Measurements from ENCODE around the gene SMYD3. TPM values are rescaled to one million over a fixed set of nuclear protein-coding genes. Genes with fewer than 3 reads are reported as not detected.

The SMYD3 gene
- total RNA-seq, 1 donor from 2014 or later: 35.4 TPM

- Mint-ChIP-seq H3K27me3 (ENCODE audit: unreplicated experiment) (peaks cover 3% of the 10 kb centered on the region), H3K27ac (ENCODE audit: unreplicated experiment) (no peak overlapping the region), H3K4me3 (ENCODE audit: unreplicated experiment) (no peak overlapping the region), H3K36me3 (ENCODE audit: low read depth, unreplicated experiment) (peaks cover 2% of the 10 kb centered on the region), H3K4me1 (ENCODE audit: unreplicated experiment) (peaks cover 2% of the 10 kb centered on the region), H3K9me3 (ENCODE audit: unreplicated experiment) (no peaks in the 10 kb centered on the region)
- TF ChIP-seq CTCF (IDR thresholded peaks at IDR 0.05; ENCODE audit: unreplicated experiment): no peak
- no peak for DNase-seq (ENCODE audit: low spot score)
Observed at GRCh38 chr1:245879091-245879490, 628.0 kb downstream of the SMYD3 start.

GRCh38 chr1:245878585-245878984 is 628.5 kb downstream of the SMYD3 start:
- no peaks in the 10 kb centered on the region for H3K9me3 Mint-ChIP-seq (ENCODE audit: unreplicated experiment)
- TF ChIP-seq CTCF (IDR thresholded peaks at IDR 0.05; ENCODE audit: unreplicated experiment): no peak
- DNase-seq (ENCODE audit: low spot score): no peak
- peaks cover 2% of the 10 kb centered on the region for H3K4me1 Mint-ChIP-seq (ENCODE audit: unreplicated experiment)
- H3K36me3 Mint-ChIP-seq (ENCODE audit: low read depth, unreplicated experiment): no peaks in the 10 kb centered on the region
- H3K4me3 Mint-ChIP-seq (ENCODE audit: unreplicated experiment): no peak overlapping the region
- no peak overlapping the region for H3K27ac Mint-ChIP-seq (ENCODE audit: unreplicated experiment)
- H3K27me3 Mint-ChIP-seq (ENCODE audit: unreplicated experiment): peaks cover 3% of the 10 kb centered on the region

- Mint-ChIP-seq H3K27me3 (ENCODE audit: unreplicated experiment) (peaks cover 3% of the 10 kb centered on the region), H3K4me3 (ENCODE audit: unreplicated experiment) (no peak overlapping the region), H3K9me3 (ENCODE audit: unreplicated experiment) (no peaks in the 10 kb centered on the region), H3K36me3 (ENCODE audit: low read depth, unreplicated experiment) (no peaks in the 10 kb centered on the region), H3K27ac (ENCODE audit: unreplicated experiment) (no peak overlapping the region), H3K4me1 (ENCODE audit: unreplicated experiment) (peaks cover 2% of the 10 kb centered on the region)
- no peak for DNase-seq (ENCODE audit: low spot score)
- no peak for TF ChIP-seq CTCF (IDR thresholded peaks at IDR 0.05; ENCODE audit: unreplicated experiment)
Observed at GRCh38 chr1:245877976-245878375, 629.1 kb downstream of the SMYD3 start.

GRCh38 chr1:245876586-245876985 is 630.5 kb downstream of the SMYD3 start:
- no peaks in the 10 kb centered on the region for H3K36me3 Mint-ChIP-seq (ENCODE audit: low read depth, unreplicated experiment)
- H3K27me3 Mint-ChIP-seq (ENCODE audit: unreplicated experiment): peaks cover 3% of the 10 kb centered on the region
- peaks cover under 1% of the 10 kb centered on the region for H3K4me1 Mint-ChIP-seq (ENCODE audit: unreplicated experiment)
- H3K27ac Mint-ChIP-seq (ENCODE audit: unreplicated experiment): no peak overlapping the region
- no peak for DNase-seq (ENCODE audit: low spot score)
- no peaks in the 10 kb centered on the region for H3K9me3 Mint-ChIP-seq (ENCODE audit: unreplicated experiment)
- no peak for TF ChIP-seq CTCF (IDR thresholded peaks at IDR 0.05; ENCODE audit: unreplicated experiment)
- no peak overlapping the region for H3K4me3 Mint-ChIP-seq (ENCODE audit: unreplicated experiment)

- H3K9me3 Mint-ChIP-seq (ENCODE audit: unreplicated experiment): no peaks in the 10 kb centered on the region
- no peak for TF ChIP-seq CTCF (IDR thresholded peaks at IDR 0.05; ENCODE audit: unreplicated experiment)
- H3K4me1 Mint-ChIP-seq (ENCODE audit: unreplicated experiment): no peaks in the 10 kb centered on the region
- H3K4me3 Mint-ChIP-seq (ENCODE audit: unreplicated experiment): no peak overlapping the region
- no peaks in the 10 kb centered on the region for H3K36me3 Mint-ChIP-seq (ENCODE audit: low read depth, unreplicated experiment)
- DNase-seq (ENCODE audit: low spot score): no peak
- no peak overlapping the region for H3K27ac Mint-ChIP-seq (ENCODE audit: unreplicated experiment)
- H3K27me3 Mint-ChIP-seq (ENCODE audit: unreplicated experiment): peaks cover 2% of the 10 kb centered on the region
Observed at GRCh38 chr1:245875581-245876261, 631.4 kb downstream of the SMYD3 start.

Measured in endothelial cell (in vitro differentiated cells).